GM23338 (cell line): ENCODE results near the gene TSTD2. TPM values are rescaled to one million over a fixed set of nuclear protein-coding genes. Genes with fewer than 3 reads are reported as not detected.

ENCODE experiments used
- ATAC-seq: fragments of 200-7000 bp; cut with Tn5 transposase; 3 replicates; pipeline ENCODE4 v1.9.1; 2020
- DNase-seq: peaks from one replicate; pipeline ENCODE4 v3.0.0-alpha.2; 2015; ENCODE audit warnings: low spot score
- H2AFZ ChIP-seq: fragments of 200-600 bp; sonication (generic); 2 replicates; pipeline ENCODE4 v1.8.0; 2016; ENCODE audit warnings: antibody characterized with exemption, mild to moderate bottlenecking, moderate library complexity
- H3F3A ChIP-seq: fragments of 200-600 bp; sonication (generic); replicated peaks from 2 replicates; pipeline ENCODE4 v1.8.0; 2017; ENCODE audit warnings: antibody characterized with exemption, mixed run types, low read depth
- H3K27ac ChIP-seq: fragments of 200-600 bp; sonication (generic); 2 replicates; pipeline ENCODE4 v1.6.1; 2016; ENCODE audit warnings: low read depth
- H3K27me3 ChIP-seq: fragments of 200-600 bp; sonication (generic); 2 replicates; pipeline ENCODE4 v1.8.0; 2016; ENCODE audit warnings: mild to moderate bottlenecking, mixed run types, moderate library complexity; ENCODE audit not compliant: insufficient read depth
- H3K36me3 ChIP-seq: fragments of 200-600 bp; sonication (generic); 2 replicates; pipeline ENCODE4 v1.8.0; 2016; ENCODE audit warnings: mild to moderate bottlenecking; ENCODE audit not compliant: insufficient read depth
- H3K4me1 ChIP-seq: fragments of 200-600 bp; sonication (generic); 2 replicates; pipeline ENCODE4 v1.8.0; 2016; ENCODE audit warnings: mild to moderate bottlenecking, moderate library complexity; ENCODE audit not compliant: insufficient read depth
- H3K4me2 ChIP-seq: fragments of 200-600 bp; sonication (generic); 2 replicates; pipeline ENCODE4 v1.7.1; 2017; ENCODE audit warnings: mixed run types
- H3K4me3 ChIP-seq: fragments of 200-600 bp; sonication (generic); 2 replicates; pipeline ENCODE4 v1.6.1; 2016; ENCODE audit warnings: mixed run types
- H3K79me2 ChIP-seq: fragments of 200-600 bp; sonication (generic); replicated peaks from 2 replicates; pipeline ENCODE4 v1.8.0; 2017; ENCODE audit warnings: mild to moderate bottlenecking; ENCODE audit not compliant: insufficient read depth
- H3K9me2 ChIP-seq: fragments of 200-600 bp; sonication (generic); 2 replicates; pipeline ENCODE4 v1.8.0; 2017; ENCODE audit not compliant: insufficient read depth
- H4K20me1 ChIP-seq: fragments of 200-600 bp; sonication (generic); replicated peaks from 2 replicates; pipeline ENCODE4 v1.8.0; 2017; ENCODE audit warnings: mild to moderate bottlenecking; ENCODE audit not compliant: insufficient read depth
- H3K27ac Mint-ChIP-seq: 2 replicates; pipeline ENCODE4 v1.8.0; 2020; ENCODE audit warnings: inconsistent platforms, mild to moderate bottlenecking, moderate library complexity, mixed read lengths
- H3K27me3 Mint-ChIP-seq: 3 replicates; pipeline ENCODE4 v1.8.0; 2022; ENCODE audit warnings: low read depth, mild to moderate bottlenecking, moderate library complexity, mixed read lengths, inconsistent platforms; ENCODE audit not compliant: insufficient read depth, poor library complexity
- H3K36me3 Mint-ChIP-seq: 3 replicates; pipeline ENCODE4 v1.8.0; 2021; ENCODE audit warnings: low read depth, mild to moderate bottlenecking, inconsistent platforms, moderate library complexity, mixed read lengths
- H3K4me1 Mint-ChIP-seq: 3 replicates; pipeline ENCODE4 v1.8.0; 2020; ENCODE audit warnings: mild to moderate bottlenecking, inconsistent platforms, mixed read lengths
- H3K4me3 Mint-ChIP-seq: 3 replicates; pipeline ENCODE4 v1.8.0; 2021; ENCODE audit warnings: moderate library complexity, mild to moderate bottlenecking, inconsistent platforms, mixed read lengths
- H3K9me3 Mint-ChIP-seq: 3 replicates; pipeline ENCODE4 v1.8.0; 2020; ENCODE audit warnings: moderate library complexity, mild to moderate bottlenecking, inconsistent platforms, mixed read lengths
- EZH2phosphoT487 ChIP-seq: fragments of 200-600 bp; sonication (generic); IDR thresholded peaks from one replicate; pipeline ENCODE4 v1.8.1; 2018; ENCODE audit warnings: antibody characterized with exemption; ENCODE audit not compliant: unreplicated experiment
- JUNB ChIP-seq: IDR thresholded peaks from one replicate; pipeline ENCODE4 v1.6.1; 2016; ENCODE audit warnings: antibody characterized with exemption; ENCODE audit not compliant: unreplicated experiment
- NANOG ChIP-seq: IDR thresholded peaks from 2 replicates; pipeline ENCODE4 v1.6.1; 2016; ENCODE audit warnings: antibody characterized with exemption, borderline replicate concordance
- ZNF114 ChIP-seq: fragments of 250-450 bp; sonication (Bioruptor Pico); IDR thresholded peaks from 2 replicates; pipeline ENCODE4 v1.5.0; 2020; ENCODE audit warnings: mild to moderate bottlenecking, moderate library complexity
- ZNF331 ChIP-seq: fragments of 250-450 bp; sonication (Bioruptor Pico); IDR thresholded peaks from 2 replicates; pipeline ENCODE4 v1.5.0; 2020; ENCODE audit warnings: low read depth, mild to moderate bottlenecking, moderate library complexity
- polyA plus RNA-seq: library from polyadenylated mRNA; unstranded; fragments of >200 nt; fragmentation: Nextera tagmentation; extraction: Ambion mirVana; gene quantifications from 2 replicates; pipeline ENCODE4 v1.2.1, GENCODE V29; 2016
- total RNA-seq: library from RNA; depleted of rRNA; stranded (reverse); fragments of >200 nt; shearing (Covaris generic); gene quantifications from 2 replicates; pipeline ENCODE4 v1.2.3, GENCODE V29; 2014
- TF ChIP-seq, protein P1 (sequence below): IDR thresholded peaks from 2 replicates; pipeline ENCODE4 v1.6.1; 2016; ENCODE audit warnings: antibody characterized with exemption
- TF ChIP-seq, protein P2 (sequence below): IDR thresholded peaks from one replicate; pipeline ENCODE4 v1.6.1; 2018; ENCODE audit warnings: antibody characterized with exemption; ENCODE audit not compliant: unreplicated experiment
- TF ChIP-seq, protein P3 (sequence below): fragments of 250-450 bp; sonication (Bioruptor Pico); IDR thresholded peaks from 2 replicates; pipeline ENCODE4 v1.5.0; 2020; ENCODE audit warnings: mild to moderate bottlenecking, moderate library complexity
- TF ChIP-seq, protein P4 (sequence below), 2 experiments: fragments of 200-600 bp in 1 of 2; sonication (generic) in 1 of 2; conservative IDR thresholded peaks; 2 replicates each; pipeline versions ENCODE4 v1.5.1 to v1.6.1; 2016 to 2017; ENCODE audit warnings: antibody characterized with exemption in 2 of 2, low read depth in 2 of 2, mild to moderate bottlenecking in 2 of 2, moderate library complexity in 1 of 2

Gene TSTD2
- total and polyA plus RNA-seq, 2 experiments from 2014 or later: 8.5 to 21.8 TPM

DNA sequence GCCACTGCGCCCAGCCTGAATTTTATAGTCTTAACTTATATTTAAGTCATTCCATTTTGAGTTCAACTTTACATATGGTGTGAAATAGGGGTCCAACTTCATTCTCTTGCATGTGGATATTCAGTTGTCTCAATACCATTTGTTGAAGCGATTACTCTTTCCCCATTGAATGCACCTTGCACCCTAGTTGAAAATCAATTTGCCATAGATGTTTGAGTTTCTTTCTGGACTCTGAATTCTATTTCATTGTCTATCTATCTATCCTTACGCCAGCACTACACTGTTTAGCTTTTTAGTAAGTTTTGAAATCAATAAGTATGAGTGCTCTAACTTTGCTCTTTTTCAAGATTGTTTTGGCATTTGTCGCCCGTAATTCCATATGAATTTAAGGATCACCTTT, 81.9 kb downstream of the TSTD2 start:
- Histone ChIP-seq H3K36me3 (no peaks in the 10 kb centered on the region), H3K27me3 (no peaks in the 10 kb centered on the region), H3K4me1 (no peaks in the 10 kb centered on the region), H3F3A (no peaks in the 10 kb centered on the region), H3K9me2 (no peaks in the 10 kb centered on the region), H3K4me3 (no peak overlapping the region), H3K4me2 (no peak overlapping the region), H3K27ac (no peak overlapping the region), H2AFZ (no peak overlapping the region), H4K20me1 (no peaks in the 10 kb centered on the region), H3K79me2 (no peaks in the 10 kb centered on the region)
- TF ChIP-seq ZNF114 (CRISPR knock-in tag) (no peak), EZH2phosphoT487 (no peak), NANOG (no peak)
- TF ChIP-seq, protein P1, sequence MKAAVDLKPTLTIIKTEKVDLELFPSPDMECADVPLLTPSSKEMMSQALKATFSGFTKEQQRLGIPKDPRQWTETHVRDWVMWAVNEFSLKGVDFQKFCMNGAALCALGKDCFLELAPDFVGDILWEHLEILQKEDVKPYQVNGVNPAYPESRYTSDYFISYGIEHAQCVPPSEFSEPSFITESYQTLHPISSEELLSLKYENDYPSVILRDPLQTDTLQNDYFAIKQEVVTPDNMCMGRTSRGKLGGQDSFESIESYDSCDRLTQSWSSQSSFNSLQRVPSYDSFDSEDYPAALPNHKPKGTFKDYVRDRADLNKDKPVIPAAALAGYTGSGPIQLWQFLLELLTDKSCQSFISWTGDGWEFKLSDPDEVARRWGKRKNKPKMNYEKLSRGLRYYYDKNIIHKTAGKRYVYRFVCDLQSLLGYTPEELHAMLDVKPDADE: no peak
- TF ChIP-seq, protein P2, sequence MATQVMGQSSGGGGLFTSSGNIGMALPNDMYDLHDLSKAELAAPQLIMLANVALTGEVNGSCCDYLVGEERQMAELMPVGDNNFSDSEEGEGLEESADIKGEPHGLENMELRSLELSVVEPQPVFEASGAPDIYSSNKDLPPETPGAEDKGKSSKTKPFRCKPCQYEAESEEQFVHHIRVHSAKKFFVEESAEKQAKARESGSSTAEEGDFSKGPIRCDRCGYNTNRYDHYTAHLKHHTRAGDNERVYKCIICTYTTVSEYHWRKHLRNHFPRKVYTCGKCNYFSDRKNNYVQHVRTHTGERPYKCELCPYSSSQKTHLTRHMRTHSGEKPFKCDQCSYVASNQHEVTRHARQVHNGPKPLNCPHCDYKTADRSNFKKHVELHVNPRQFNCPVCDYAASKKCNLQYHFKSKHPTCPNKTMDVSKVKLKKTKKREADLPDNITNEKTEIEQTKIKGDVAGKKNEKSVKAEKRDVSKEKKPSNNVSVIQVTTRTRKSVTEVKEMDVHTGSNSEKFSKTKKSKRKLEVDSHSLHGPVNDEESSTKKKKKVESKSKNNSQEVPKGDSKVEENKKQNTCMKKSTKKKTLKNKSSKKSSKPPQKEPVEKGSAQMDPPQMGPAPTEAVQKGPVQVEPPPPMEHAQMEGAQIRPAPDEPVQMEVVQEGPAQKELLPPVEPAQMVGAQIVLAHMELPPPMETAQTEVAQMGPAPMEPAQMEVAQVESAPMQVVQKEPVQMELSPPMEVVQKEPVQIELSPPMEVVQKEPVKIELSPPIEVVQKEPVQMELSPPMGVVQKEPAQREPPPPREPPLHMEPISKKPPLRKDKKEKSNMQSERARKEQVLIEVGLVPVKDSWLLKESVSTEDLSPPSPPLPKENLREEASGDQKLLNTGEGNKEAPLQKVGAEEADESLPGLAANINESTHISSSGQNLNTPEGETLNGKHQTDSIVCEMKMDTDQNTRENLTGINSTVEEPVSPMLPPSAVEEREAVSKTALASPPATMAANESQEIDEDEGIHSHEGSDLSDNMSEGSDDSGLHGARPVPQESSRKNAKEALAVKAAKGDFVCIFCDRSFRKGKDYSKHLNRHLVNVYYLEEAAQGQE: no peak
- ATAC-seq (no peak), DNase-seq (no peak)
- no peaks in the 10 kb centered on the region for H3K36me3 Mint-ChIP-seq
- no peak overlapping the region for H3K27ac Mint-ChIP-seq
- no peak overlapping the region for H3K4me3 Mint-ChIP-seq
- peaks cover 14% of the 10 kb centered on the region for H3K27me3 Mint-ChIP-seq
- H3K4me1 Mint-ChIP-seq: no peaks in the 10 kb centered on the region; the same call in 1 of the 3 replicates
- no peaks in the 10 kb centered on the region for H3K9me3 Mint-ChIP-seq

DNA sequence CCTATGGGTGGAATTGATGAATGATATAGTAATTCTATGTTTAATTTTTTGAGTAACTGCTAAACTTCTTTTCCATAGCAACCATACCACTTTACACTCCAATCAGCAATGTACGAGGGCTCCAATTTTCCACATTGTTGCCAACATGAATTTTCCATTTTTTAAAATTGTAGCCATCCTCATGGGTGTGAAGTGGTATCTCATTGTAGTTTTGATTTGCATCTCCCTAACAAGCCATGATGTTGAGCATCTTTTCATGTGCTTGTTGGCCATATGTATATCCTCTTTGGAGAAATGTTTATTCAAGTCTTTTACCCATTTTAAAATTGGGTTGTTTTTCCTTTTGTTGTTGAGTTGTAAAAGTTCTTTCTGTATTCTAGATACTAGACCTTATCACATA, 82.8 kb downstream of the TSTD2 start:
- H3K27me3 Mint-ChIP-seq: peaks cover 13% of the 10 kb centered on the region
- DNase-seq (no peak), ATAC-seq (no peak)
- H3F3A ChIP-seq: no peaks in the 10 kb centered on the region
- no peaks in the 10 kb centered on the region for H3K4me1 Mint-ChIP-seq
- H3K4me3 Mint-ChIP-seq: no peak overlapping the region
- no peaks in the 10 kb centered on the region for H3K27me3 ChIP-seq
- H3K36me3 ChIP-seq: no peaks in the 10 kb centered on the region
- H3K36me3 Mint-ChIP-seq: no peaks in the 10 kb centered on the region
- H3K4me2 ChIP-seq: no peak overlapping the region
- H2AFZ ChIP-seq: no peak overlapping the region
- H3K4me3 ChIP-seq: no peak overlapping the region
- H4K20me1 ChIP-seq: no peaks in the 10 kb centered on the region
- no peaks in the 10 kb centered on the region for H3K4me1 ChIP-seq
- no peak overlapping the region for H3K27ac ChIP-seq
- H3K9me3 Mint-ChIP-seq: no peaks in the 10 kb centered on the region
- H3K27ac Mint-ChIP-seq: no peak overlapping the region
- no peaks in the 10 kb centered on the region for H3K79me2 ChIP-seq
- no peaks in the 10 kb centered on the region for H3K9me2 ChIP-seq
- TF ChIP-seq ZNF331 (CRISPR knock-in tag) (no peak), ZNF114 (CRISPR knock-in tag) (no peak), NANOG (no peak), JUNB (no peak)
- TF ChIP-seq, protein P3, sequence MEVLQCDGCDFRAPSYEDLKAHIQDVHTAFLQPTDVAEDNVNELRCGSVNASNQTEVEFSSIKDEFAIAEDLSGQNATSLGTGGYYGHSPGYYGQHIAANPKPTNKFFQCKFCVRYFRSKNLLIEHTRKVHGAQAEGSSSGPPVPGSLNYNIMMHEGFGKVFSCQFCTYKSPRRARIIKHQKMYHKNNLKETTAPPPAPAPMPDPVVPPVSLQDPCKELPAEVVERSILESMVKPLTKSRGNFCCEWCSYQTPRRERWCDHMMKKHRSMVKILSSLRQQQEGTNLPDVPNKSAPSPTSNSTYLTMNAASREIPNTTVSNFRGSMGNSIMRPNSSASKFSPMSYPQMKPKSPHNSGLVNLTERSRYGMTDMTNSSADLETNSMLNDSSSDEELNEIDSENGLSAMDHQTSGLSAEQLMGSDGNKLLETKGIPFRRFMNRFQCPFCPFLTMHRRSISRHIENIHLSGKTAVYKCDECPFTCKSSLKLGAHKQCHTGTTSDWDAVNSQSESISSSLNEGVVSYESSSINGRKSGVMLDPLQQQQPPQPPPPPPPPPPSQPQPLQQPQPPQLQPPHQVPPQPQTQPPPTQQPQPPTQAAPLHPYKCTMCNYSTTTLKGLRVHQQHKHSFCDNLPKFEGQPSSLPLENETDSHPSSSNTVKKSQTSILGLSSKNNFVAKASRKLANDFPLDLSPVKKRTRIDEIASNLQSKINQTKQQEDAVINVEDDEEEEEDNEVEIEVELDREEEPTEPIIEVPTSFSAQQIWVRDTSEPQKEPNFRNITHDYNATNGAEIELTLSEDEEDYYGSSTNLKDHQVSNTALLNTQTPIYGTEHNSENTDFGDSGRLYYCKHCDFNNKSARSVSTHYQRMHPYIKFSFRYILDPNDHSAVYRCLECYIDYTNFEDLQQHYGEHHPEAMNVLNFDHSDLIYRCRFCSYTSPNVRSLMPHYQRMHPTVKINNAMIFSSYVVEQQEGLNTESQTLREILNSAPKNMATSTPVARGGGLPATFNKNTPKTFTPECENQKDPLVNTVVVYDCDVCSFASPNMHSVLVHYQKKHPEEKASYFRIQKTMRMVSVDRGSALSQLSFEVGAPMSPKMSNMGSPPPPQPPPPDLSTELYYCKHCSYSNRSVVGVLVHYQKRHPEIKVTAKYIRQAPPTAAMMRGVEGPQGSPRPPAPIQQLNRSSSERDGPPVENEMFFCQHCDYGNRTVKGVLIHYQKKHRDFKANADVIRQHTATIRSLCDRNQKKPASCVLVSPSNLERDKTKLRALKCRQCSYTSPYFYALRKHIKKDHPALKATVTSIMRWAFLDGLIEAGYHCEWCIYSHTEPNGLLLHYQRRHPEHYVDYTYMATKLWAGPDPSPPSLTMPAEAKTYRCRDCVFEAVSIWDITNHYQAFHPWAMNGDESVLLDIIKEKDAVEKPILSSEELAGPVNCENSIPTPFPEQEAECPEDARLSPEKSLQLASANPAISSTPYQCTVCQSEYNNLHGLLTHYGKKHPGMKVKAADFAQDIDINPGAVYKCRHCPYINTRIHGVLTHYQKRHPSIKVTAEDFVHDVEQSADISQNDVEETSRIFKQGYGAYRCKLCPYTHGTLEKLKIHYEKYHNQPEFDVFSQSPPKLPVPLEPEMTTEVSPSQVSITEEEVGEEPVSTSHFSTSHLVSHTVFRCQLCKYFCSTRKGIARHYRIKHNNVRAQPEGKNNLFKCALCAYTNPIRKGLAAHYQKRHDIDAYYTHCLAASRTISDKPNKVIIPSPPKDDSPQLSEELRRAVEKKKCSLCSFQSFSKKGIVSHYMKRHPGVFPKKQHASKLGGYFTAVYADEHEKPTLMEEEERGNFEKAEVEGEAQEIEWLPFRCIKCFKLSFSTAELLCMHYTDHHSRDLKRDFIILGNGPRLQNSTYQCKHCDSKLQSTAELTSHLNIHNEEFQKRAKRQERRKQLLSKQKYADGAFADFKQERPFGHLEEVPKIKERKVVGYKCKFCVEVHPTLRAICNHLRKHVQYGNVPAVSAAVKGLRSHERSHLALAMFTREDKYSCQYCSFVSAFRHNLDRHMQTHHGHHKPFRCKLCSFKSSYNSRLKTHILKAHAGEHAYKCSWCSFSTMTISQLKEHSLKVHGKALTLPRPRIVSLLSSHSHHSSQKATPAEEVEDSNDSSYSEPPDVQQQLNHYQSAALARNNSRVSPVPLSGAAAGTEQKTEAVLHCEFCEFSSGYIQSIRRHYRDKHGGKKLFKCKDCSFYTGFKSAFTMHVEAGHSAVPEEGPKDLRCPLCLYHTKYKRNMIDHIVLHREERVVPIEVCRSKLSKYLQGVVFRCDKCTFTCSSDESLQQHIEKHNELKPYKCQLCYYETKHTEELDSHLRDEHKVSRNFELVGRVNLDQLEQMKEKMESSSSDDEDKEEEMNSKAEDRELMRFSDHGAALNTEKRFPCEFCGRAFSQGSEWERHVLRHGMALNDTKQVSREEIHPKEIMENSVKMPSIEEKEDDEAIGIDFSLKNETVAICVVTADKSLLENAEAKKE: no peak
- TF ChIP-seq, protein P4, sequence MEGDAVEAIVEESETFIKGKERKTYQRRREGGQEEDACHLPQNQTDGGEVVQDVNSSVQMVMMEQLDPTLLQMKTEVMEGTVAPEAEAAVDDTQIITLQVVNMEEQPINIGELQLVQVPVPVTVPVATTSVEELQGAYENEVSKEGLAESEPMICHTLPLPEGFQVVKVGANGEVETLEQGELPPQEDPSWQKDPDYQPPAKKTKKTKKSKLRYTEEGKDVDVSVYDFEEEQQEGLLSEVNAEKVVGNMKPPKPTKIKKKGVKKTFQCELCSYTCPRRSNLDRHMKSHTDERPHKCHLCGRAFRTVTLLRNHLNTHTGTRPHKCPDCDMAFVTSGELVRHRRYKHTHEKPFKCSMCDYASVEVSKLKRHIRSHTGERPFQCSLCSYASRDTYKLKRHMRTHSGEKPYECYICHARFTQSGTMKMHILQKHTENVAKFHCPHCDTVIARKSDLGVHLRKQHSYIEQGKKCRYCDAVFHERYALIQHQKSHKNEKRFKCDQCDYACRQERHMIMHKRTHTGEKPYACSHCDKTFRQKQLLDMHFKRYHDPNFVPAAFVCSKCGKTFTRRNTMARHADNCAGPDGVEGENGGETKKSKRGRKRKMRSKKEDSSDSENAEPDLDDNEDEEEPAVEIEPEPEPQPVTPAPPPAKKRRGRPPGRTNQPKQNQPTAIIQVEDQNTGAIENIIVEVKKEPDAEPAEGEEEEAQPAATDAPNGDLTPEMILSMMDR (conservative IDR thresholded peaks at IDR 0.05; ENCODE audit: low read depth in 2 of 2): no peak
